GF-D8 (cell line): ENCODE data around the gene SPDYE16.
"Not testable (repeated sequence)": the region's sequence is repeated elsewhere in the genome, so short reads cannot be mapped to it uniquely, and the experiment has no call there.

Source experiments
- DNase-seq: peaks from one replicate; lab custom pipeline; 2025; lab: John Stamatoyannopoulos, UW

The SPDYE16 gene

GRCh38 chr7:76549025-76549854 is 6.1 kb upstream of the SPDYE16 start:
- DNase-seq = peak; percentile 96

- DNase-seq = not testable (repeated sequence)
Measured at GRCh38 chr7:76531643-76532042, 11.5 kb downstream of the SPDYE16 start.

- not testable (repeated sequence) for DNase-seq
Measured at GRCh38 chr7:76526183-76526582, 16.9 kb downstream of the SPDYE16 start.

GRCh38 chr7:76516932-76517331 is 26.2 kb downstream of the SPDYE16 start:
- DNase-seq = not testable (repeated sequence)

DNA sequence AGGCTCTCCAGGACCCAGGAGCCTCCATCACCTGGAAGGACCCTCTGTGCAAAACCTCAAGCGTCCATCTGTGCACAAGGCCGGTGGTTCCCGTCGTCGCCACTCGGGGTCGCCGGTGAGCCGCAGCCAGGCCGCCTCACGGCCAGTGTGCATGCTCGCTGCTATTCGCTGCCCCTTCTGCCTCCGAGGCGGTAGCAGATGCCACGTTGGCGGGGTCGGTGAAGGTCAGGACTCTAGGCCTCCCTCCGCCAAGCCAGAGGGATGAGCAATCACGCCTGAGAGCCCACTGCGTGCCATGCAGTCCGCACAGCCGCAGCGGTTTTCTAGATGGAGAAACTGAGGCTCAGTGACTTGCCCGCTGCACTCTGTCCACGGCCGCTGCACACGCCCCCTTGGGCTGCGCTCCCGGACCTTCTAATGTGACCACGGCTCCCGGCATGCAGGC is 27.1 kb downstream of the SPDYE16 start:
- no peak for DNase-seq

GRCh38 chr7:76514926-76515771 is 27.9 kb downstream of the SPDYE16 start:
- no peak for DNase-seq

- DNase-seq = no peak
Measured at GRCh38 chr7:76513817-76514799, 29.0 kb downstream of the SPDYE16 start.

DNA sequence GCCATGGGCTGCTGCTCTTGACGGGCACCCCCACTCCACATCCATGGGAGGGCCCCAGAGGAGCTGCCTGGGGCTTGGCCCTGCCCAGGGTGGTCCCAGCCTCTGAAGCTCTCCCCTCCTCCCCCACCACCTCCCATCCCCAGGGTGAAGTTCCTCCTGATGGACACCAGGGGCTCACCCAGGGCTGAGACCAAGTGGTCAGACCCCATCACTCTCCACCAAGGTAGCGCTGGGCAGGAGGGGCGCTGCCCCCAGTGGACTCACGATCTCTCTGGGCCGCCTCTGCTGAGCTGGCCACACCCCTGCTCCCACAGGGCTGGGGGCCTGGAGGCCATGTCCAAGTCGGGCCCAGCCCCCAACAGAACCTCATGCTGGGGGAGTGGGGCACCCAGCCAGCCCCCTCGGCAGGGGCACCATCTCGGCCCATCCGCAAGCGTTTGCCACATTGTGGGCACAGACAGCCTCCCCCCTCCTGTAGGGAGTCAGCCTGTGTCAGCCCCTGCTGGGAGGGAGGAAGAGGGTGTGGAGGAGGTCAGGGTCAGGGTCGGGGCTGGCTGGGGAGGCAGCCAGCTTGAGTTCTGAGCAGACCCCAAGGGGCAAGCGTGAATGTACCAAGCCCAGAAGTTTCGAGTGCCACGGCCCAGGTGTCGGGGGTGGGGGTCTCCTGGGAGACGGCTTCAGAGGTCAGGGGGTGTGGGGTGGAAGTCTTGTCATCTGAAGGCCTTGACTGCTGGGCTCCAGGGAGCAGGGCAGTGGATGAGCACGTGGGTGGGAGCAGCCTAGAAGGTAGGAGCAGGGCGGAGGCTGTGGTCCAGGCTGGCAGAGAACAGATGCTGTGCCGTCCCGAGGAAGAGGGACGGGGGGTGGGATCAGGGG is 29.9 kb downstream of the SPDYE16 start:
- DNase-seq = no peak

DNA sequence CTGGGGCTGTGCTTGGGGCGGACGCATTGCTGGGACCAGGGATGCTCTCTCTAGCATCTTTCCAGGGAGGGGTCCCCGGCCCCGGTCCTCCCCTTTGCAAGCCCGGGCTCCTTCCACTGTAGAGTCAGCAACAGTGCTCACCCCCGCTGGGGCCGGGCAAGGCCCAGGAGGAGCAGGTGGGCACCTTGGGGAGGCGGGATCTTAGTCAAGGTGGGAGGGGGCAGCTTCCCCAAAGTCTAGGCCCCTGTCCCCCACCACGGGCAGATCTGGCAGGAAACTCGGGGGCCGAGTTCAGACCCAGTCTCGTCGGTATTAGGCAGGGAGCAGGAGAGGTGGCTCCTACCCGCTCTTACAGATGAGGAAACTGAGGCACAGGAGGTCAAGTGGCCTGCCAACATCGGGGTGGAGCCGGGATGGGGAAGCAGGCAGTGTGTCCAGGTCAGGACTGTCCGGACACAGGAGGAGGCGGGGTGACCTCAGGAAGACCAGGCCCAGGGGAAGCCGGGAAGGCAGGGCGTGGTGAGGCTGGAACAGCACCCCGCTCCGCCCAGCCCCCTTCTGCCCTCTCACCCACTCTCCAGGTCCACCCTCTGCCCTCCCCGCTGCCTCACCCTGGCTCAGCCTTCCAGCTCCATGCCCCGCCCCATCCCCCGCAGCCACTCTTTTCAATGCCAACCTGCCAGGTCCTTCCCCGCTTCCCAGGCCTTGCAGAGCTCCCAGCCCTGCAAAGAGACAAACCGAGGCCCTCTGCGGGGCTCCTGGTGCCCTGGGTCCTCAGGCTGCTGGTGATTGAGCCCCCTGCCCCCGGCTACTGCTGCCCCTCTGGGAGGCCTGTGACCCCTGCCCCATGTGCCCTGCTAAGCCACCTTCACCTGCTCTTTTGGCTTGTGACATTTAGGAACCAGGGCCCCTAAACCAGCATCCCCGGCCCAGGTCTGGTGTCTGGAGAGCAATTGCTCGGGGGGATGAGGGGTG is 30.9 kb downstream of the SPDYE16 start:
- not testable (repeated sequence) for DNase-seq

GRCh38 chr7:76511200-76511910 is 31.7 kb downstream of the SPDYE16 start:
- not testable (repeated sequence) for DNase-seq

GRCh38 chr7:76509931-76510877 is 32.9 kb downstream of the SPDYE16 start, which contains the start of gene UPK3B:
TSS of gene UPK3B (plus strand) at chr7:76510552. CDS start at chr7:76510653, 101 bp downstream.
- no peak for DNase-seq

- no peak for DNase-seq
Measured at GRCh38 chr7:76507723-76508406, 35.2 kb downstream of the SPDYE16 start.

GRCh38 chr7:76506643-76507042 is 36.5 kb downstream of the SPDYE16 start:
- DNase-seq = not testable (repeated sequence)

GRCh38 chr7:76506081-76506440 is 37.0 kb downstream of the SPDYE16 start:
- DNase-seq = no peak

DNA sequence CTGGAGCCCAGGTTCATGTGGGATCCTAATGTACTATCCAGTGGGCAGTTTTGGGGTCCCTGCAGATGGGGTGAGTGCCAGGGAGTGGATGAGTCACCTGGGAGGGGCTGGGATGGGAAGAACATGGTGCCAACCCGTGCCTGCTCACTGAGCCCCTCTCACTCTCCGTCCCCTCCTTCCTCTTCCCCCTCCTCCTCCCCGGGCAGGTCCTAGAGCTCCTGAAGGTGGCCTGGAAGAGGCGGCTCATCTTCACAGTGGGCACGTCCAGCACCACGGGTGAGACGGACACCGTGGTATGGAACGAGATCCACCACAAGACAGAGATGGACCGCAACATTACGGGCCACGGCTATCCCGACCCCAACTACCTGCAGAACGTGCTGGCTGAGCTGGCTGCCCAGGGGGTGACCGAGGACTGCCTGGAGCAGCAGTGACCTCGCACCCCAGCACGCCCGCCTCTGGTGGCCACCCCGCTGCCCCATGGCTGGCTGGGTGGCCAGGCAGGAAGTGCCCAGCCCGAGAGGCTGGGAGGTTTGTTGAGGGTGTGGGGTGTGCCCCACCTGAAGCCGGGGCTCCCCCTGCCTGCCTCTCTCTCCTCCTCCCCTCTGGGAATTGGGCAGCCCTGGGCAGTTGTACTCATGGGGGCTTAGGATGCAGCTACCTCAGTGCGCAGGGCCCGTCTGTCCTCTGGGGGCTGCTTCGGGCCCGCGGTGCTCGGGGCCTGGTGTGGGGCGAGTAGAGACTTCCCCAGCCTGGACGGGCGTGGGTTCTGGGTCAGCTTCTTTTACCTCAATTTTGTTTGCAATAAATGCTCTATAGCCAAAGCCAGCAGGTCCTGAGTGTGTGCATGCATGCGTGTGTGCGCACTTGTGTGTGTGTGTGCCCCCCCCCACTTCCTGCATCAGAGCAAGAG is 37.7 kb downstream of the SPDYE16 start:
- no peak for DNase-seq
